Inflammatory macrophage treated with lipopolysaccharide for 4 hours (primary cell): Measurements from ENCODE around the gene MYCL.
"Not testable (repeated sequence)": the region's sequence is repeated elsewhere in the genome, so short reads cannot be mapped to it uniquely, and the experiment has no call there.

ENCODE experiments used
- DNase-seq: peaks from one replicate; pipeline ENCODE4 v3.0.0-alpha.2; 2020

MYCL gene

DNA sequence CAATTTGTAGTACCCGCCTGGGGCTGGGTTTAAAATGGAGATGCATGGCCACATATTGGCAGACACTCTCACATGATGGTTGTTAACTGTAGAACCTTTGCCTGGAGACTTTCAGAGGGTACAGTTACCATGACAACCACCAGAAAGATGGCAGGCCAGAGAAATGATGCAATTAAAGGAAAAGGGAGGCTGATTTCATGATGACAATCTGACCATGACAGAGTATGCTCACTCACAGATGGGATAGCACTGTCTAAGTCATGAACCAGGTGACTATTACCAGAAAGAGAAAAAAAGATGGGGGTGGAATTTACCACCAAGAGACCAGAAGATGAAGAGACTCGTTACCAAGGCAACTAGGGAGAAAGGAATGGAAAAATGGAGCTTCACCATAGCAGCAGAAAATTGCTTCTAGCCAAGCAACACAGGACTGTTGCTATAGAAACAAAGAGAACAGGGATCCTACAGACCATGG is 14.9 kb downstream of the MYCL start:
- peak; percentile 29 for DNase-seq

DNA sequence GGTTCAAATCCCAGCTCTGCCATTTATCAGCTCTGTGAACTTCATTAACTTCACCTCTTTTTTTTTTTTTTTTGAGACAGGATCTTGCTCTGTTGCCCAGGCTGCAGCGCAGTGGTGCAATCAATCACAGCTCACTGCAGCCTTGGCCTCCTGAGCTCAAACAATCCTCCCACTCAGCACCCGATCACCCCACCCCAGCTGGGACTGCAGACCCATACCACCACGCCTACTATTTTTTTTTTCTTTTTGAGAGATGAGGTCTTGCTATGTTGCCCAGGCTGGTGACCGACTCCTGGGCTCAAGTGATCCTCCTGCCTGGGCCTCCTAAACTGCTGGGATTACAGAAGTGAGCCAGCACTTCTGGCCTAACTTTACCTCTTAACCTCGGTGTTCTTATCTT is 16.2 kb downstream of the MYCL start:
- DNase-seq: no peak

DNA sequence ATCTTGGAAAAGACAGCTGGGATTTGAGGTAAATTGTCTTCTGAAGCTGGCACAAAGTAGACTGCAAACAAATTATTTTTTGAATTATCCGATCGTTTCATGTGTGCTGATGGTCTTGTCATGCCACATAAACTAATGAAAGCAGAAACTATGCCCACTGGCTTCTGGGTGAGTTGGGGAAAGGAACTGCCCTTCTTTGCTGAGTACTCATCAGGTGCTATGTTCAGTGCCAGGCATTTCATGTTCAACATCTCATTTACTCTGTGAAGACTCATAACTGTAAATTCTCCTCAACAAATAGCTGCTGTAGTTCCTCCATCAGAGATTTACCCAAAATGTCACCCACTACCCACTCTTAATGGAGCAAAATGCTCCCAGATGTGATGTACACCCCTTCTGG is 19.6 kb downstream of the MYCL start:
- no peak for DNase-seq

DNA sequence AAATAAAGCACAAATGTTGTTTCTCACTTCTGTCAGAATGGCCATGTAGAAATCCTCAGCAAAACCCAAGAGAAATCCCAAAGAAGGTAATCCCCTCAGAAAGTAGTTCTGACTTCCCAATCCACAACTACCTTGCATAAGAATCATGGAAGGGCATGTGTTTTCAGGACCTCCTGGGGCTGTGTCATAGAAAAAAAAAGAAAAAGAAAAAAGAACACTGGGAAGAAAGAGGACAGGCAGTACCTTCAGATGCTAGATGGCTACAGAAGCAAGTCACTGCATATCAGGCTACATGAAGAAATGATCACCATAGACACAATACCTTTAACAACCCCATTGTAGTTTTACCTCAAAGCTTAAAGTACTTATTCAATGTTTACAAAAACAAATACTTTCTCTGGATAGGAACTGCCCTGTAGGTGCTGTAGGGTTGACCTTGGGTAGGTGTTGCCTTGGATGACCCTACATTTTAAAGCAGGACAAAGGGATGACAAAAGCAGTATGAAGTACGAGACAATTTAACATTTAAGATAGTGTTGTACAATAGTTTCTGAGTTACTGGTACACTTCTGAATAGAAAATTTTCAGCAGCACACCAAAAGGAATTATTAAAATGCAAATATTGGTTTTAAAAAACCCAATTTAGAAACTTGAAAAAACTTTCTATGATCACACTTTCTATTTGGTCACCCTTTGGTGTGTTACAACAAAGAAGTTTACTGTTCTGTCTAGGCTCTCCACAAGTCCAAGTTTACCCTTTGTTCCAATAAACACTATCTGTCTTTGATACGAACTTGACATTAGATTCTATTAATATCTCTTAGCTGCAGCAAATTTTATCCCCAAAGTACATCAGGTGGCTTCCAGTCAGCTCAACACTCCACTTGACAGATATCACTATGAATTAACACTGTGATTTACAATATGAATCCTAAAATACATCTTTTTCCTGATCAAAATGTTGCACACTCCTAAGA is 23.4 kb downstream of the MYCL start:
- DNase-seq: no peak

DNA sequence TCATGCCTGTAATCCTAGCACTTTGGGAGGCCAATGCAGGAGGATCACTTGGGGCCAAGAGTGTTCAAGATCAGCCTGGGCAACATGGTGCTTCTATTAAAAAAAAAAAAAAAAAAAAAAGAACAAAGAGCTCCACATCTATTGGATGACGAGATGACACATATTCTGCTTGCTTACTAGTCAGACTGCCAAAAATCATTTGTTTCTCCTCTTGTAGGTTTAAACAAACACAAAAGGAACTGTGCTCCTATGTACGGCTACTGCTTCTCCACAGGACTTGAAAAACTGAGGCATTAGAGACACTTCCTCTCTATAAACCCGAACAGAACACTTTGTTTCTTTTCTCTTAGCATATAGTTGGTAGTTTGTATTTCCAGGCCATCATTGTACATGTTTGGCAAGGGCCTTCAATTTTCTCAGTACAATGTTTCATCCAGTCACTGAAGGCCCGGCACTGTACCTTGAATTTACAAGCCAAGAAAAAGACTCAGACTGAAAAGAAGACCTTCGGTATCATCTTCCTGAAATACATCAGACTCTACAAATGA is 24.4 kb downstream of the MYCL start:
- no peak for DNase-seq

DNA sequence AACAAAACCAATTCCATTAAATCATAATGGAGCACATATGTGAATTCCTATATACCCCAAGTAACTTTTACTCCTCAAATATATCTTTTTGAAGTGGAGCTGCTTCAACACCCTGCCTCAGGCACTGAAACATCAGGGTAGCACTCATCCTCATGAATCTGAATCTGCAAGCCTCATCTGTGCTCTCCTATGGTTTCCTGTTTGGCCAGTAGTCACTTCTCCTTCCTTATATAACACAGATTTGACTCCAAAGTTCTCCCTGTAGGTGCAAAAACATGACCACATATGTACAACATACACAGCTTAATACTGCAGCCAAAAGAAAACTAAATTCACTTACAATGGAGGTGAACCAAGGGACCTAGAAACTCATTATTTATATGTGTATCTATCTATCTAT is 25.6 kb downstream of the MYCL start:
- DNase-seq: peak; percentile 59

DNA sequence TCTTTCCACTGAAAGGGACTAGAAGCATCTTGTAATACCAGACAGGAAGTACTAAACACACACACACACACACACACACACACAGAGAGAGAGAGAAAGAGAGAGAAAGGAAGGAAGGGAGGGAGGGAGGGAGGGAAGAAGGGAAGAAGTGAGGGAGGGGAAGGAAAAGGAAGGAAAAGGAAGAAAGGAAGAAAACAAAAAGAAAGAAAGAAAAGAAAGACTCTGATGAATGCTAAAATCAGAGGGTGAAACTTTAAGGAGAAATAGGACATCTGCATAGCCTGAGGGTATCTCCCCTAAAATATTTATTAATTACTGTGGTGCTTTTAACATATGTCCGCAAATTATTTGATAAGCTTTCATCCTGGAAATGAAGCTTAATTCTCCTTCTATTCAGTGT is 29.0 kb downstream of the MYCL start:
- DNase-seq: no peak

DNA sequence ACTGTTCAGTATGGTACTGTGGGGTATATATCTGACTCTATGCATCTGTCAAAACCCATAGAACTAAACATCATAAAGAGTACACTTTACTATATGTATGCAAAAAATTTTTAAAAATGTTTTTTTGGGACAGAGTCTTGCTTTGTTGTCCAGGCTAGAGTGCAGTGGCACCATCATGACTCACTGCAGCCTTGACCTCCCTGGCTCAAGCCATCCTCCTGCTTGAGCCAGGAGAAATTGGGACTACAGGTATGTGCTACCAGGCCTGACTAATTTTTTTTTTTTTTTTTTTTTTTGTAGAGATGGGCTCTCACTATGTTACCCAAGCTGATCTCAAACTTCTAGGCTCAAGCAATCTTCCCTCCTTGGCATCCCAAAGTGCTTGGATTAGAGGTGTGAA is 29.9 kb downstream of the MYCL start:
- no peak for DNase-seq

DNA sequence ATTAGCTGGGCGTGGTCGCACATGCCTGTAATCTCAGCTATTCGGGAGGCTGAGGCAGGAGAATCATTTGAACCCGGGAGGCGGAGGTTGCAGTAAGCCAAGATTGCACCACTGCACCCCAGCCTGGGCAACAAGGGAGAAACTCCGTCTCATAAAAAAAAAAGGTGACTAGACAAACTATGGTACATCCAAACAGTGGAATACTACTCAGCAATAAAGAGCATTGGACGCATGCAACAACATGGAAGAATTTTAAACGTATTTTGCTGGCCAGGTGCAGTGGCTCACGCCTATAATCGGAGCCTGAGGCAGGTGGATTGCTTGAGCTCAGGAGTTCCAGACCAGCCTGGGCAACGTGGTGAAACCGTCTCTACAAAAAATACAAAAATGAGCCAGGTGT is 30.7 kb downstream of the MYCL start:
- DNase-seq: not testable (repeated sequence)

DNA sequence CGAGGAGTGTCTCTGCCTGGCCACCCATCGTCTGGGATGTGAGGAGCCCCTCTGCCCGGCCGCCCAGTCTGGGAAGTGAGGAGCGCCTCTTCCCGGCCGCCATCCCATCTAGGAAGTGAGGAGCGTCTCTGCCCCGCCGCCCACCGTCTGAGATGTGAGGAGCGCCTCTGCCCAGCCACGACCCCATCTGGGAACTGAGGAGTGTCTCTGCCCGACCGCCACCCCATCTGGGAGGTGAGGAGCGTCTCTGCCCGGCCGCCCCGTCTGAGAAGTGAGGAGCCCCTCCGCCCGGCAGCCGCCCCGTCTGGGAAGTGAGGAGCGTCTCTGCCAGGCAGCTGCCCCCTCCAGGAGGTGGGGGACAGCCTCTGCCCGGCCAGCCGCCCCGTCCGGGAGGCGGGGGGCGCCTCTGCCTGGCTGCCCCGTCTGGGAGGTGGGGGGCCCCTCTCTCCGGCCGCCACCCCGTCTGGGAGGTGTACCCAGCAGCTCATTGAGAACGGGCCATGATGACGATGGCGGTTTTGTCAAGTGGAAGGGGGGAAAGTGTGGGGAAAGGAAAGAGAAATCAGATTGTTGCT is 32.1 kb downstream of the MYCL start:
- DNase-seq: not testable (repeated sequence)

DNA sequence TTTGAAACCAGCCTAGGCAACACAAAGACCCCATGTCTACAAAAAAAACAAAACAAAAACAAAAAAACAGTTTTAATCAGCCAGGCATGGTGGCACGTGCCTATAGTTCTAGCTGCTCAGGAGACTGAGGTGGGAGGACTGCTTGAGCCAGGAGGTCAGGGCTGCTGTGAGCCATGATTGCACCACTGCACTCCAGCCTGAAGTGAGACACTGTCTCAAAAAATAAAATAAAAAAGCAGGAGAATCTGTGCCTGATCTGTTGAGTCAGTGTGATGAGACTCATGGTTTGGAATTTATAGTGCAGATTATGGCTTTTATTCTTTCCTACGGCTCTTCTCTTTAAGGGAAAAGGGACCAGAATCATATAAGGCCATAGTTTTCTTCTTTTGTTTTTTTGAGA is 35.0 kb downstream of the MYCL start:
- no peak for DNase-seq

DNA sequence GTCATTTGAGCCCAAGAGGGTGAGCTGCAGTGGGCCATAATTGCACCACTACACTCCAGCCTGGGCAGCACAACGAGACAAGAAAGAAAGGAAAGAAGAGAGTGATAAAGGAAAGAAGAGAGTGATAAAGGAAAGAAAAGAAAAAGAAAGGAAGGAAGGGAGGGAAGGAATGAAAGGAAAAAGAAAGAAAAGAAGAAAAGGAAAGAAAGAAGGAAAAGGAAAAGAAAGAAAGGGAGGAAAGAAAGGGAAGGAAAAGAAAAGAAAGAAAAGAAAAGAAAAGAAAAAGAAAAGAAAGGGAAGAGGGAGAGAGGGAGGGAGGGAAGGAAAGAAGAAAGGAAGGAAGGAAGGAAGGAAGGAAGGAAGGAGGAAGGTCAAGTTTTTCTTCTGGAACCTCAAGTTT is 36.0 kb downstream of the MYCL start:
- DNase-seq: no peak

DNA sequence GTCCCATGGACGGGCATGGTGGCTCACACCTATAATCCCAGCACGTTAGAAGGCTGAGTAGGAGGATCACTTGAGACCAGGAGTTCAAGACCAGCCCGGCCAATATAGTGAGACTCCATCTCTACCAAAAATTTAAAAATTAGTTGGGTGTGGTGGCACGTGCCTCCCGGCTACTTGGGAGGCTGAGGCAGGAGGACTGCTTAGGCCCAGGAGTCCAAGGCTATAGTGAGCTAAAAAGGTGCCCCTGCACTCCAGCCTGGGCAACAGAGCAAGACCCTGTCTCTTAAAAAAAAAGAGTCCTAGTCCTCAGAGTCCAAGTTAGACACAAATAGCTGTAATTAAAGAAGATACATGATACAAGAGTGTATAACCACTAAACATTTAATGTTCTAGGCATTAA is 38.5 kb downstream of the MYCL start:
- no peak for DNase-seq

DNA sequence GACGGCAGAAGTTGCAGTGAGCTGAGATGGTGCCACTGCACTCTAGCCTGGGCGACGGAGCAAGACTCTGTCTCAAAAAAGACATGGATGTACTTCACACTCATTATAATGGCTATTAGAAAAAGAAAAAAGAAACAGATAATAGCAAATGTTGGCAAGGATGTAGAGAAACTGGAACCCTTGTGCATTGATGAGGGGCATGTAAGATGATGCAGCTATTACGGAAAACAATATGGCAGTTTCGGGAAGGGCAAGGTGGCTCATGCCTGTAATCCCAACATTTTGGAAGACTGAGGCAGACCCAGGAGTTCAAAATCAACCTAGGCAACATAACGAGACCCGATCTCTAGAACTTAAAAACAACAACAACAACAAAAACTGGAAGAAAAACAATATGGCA is 40.7 kb downstream of the MYCL start:
- no peak for DNase-seq

DNA sequence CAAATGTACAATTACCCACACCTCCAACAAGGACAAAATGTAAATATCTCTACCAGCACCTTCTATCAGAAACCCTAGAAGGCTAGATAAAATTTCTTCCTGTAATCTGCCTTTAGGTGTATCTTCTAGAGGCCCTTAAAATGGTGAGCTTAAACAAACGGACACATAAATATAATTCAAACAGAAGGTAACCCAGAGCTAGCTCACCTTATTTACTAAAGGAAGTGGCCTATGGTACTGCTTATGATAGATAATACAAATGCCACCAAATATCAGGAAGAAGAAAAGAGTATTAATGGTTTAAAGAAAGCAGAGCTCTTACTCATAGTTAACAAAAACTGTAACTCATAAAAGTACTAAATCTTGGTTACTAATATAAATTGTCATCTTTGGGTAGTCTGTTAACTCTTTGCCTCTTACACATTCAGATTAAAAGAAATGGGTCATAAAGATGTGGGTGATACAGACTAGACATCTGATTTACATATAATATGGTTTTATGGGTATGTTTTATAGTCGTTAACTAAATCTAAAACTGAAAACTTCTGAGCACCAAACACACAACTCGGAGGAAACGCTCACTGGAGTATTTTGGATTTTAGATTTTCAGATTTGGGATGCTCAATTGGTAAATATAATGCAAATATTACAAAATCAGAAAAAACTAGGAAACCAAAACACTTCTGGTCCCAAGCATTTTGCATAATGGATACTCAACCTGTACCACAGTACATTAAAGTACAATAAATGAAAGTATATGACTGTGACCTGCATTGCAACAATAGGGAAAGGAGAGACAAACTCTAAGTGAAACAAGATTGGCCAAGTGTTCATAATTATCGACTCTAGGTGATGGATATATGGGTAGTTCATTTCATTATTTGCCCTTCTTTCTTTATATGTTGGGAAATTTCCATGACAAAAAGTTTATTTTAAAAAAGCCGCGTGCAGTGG is 41.6 kb downstream of the MYCL start:
- DNase-seq: no peak

DNA sequence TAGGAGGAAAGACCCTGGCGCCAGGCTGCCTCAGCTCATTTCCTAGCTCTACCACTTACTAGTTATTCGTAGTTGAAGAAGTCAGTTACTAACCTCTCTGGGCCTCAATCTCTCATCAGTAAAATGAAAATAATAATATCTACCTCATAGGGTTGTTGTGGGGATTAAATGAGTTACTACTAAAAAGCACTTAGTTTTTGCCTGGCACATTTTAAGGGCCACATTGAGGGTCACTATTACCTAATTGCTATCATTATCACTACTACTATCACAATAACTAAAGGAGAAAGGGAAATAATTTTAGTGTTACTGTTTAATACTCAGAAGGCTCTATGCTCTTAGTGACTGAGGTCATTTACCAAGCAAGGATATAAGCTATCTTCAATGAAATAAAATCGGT is 43.4 kb downstream of the MYCL start:
- DNase-seq: no peak

DNA sequence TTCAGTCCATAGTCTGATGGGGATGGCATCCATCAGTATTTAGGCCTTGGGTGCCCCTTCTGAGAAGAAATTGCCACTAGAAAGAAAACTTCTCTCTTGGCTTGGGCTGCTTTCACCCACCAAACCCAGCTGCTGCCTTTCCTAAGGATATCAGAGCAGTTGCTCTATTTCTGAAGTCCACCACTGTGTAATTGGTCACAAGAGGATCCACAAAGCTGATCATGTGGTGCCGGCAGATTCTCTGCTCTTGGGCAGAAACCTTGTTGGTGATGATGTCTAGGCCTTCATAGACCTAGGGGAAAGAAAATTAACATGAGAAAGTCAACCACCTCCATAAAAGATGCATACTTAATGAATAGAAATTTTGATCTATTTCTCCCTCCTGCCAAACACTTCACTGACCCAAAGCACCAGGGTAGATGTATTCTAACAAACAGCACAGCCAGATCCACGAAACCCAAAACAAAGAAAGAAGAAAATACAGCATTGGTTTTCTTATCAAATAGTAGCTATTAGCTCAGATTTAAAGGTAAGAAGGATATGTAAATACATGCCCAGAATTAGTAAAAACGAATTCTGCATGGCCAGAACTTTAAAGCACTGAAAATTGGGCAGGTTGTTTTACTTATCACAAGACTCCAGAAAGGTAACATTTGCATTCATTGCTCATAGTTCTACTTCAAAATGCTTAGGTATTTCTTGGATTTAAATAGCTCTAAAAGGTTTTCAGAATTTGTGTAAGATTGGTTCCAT is 44.4 kb downstream of the MYCL start:
- no peak for DNase-seq

DNA sequence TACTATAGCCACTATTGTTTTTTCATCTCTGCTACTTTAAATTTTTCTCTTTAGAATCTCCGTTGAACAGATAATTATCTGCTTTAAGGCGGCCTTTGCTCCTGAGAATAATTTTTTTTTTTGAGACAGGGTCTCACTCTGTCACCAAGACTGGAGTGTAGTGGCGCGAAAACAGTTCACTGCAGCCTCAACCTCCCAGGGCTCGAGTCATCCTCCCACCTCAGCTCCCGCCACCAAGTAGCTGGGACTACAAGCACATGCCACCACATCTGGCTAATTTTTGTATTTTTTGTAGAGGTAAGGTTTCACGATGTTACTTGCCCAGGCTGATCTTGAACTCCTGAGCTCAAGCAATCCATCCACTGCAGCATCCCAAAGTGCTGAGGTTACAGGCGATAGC is 47.0 kb downstream of the MYCL start:
- no peak for DNase-seq

DNA sequence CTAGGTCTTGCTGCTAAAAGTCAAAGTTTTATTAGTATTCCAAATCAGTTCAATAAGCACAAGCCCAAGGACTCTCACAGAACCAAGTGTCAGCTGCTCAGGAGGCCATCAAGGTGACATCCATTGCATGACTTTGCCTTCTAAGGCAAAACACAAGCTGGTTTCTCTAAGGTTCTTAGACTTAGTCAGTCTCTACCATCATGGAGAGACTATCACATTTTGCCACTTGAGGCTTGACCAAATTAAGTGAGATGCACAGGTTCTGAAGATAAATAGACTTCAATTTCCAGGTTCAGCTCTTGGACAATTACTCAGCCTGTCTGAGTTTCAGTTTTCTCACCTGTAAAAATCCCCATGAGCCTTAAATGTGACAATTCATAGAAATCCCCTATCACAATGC is 47.4 kb downstream of the MYCL start:
- no peak for DNase-seq

DNA sequence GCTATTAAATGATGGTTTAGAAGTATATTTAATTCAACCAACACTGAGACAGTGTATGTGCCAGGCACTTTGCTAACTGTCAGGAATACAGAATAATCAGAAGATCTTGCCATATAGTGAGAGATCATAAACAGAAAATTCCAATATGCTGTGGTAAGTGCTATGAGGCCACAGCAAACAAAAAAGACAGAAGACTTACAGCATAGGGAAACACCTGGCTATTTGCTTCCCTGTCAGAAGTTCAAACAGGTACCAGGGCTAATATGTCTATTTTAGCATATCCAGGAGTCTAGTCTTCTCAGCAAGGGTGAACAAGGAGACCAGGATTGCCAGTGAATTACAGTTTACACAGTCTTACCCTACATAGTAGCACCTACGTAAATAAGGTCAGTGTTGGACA is 48.8 kb downstream of the MYCL start:
- no peak for DNase-seq

DNA sequence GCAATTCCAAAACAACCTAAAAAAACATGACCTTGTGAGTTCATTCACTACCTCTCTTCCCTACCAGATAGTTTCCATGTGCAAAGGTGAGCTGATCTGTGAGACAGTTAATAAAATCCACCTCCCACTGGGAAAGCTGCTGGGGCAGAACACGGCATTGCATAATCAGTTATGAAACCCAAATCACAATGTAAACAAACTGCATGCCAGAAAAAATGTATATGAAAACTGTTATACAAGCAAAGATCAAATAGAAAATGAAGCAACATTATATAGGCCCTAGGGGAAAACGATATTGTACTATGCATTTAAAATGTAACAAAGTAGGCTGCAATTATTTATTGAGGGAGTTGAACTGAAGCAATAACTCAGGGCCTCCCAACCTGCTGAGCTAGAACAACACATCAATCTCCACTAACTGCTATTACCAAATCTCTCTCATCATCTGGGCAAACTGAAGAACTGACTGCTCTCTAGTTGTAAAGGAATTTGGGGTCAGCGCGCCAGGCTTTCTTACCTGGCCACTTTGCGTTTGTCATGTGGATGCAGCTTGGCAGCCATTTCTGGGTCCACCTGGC is 49.4 kb downstream of the MYCL start:
- DNase-seq: peak; percentile 18
